Measurements from ENCODE around the gene COBLL1. TPM values are rescaled to one million over a fixed set of nuclear protein-coding genes. Genes with fewer than 3 reads are reported as not detected.

Gene COBLL1
- total RNA-seq, 1 experiment from 2014 or later, result 3.6 TPM

DNA sequence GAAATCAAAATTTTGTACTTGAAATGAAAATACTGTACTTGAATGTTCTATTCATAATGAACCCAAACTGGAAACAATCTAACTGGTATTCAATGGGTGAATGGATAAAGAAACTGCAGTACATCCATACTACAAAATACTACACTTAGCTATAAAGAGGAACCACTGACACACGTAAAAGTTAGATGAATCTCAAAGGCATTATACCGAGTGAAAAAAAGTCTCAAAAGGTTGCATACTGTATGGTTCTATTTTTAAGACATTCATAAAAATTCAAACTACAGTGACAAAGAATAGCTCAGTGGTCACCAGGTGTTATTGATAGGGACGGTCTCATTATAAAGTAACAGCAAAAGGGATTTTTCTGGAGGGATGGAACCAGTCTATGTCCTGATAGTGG is 41.1 kb downstream of the COBLL1 start:
- H3F3A ChIP-seq (ENCODE audit: low read length, unreplicated experiment), result no peaks in the 10 kb centered on the region
- H3K4me1 ChIP-seq (ENCODE audit: insufficient read depth, low read length), result no peaks in the 10 kb centered on the region
- intact Hi-C loops (cut with micrococcal nuclease), result no loop called here
- H3K9ac ChIP-seq (ENCODE audit: low read length), result no peak overlapping the region
- H3K27me3 ChIP-seq (ENCODE audit: low read length), result no peaks in the 10 kb centered on the region
- no peaks in the 10 kb centered on the region for H3K9me3 ChIP-seq (ENCODE audit: low read length)
- no peak for TF ChIP-seq EZH2phosphoT487 (IDR thresholded peaks at IDR 0.05; ENCODE audit: borderline replicate concordance, low read length)
- TF ChIP-seq, protein P1, sequence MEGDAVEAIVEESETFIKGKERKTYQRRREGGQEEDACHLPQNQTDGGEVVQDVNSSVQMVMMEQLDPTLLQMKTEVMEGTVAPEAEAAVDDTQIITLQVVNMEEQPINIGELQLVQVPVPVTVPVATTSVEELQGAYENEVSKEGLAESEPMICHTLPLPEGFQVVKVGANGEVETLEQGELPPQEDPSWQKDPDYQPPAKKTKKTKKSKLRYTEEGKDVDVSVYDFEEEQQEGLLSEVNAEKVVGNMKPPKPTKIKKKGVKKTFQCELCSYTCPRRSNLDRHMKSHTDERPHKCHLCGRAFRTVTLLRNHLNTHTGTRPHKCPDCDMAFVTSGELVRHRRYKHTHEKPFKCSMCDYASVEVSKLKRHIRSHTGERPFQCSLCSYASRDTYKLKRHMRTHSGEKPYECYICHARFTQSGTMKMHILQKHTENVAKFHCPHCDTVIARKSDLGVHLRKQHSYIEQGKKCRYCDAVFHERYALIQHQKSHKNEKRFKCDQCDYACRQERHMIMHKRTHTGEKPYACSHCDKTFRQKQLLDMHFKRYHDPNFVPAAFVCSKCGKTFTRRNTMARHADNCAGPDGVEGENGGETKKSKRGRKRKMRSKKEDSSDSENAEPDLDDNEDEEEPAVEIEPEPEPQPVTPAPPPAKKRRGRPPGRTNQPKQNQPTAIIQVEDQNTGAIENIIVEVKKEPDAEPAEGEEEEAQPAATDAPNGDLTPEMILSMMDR (conservative IDR thresholded peaks at IDR 0.05; ENCODE audit: low read depth, low read length), result no peak
- TF ChIP-seq EZH2 (IDR thresholded peaks at IDR 0.05; ENCODE audit: low read length, unreplicated experiment), result no peak
- no peak overlapping the region for H3K4me3 ChIP-seq (ENCODE audit: low read length)
- H3K36me3 ChIP-seq (ENCODE audit: low read depth, low read length), result no peaks in the 10 kb centered on the region
- no peaks in the 10 kb centered on the region for H3K9me2 ChIP-seq (replicated peaks; ENCODE audit: low read length)
- H3K4me2 ChIP-seq (ENCODE audit: low read length), result no peak overlapping the region
- POLR2A ChIA-PET (ENCODE audit: unreplicated experiment), result no interaction called here
- CTCF ChIA-PET, result no interaction called here
- no TSS peak for BruUV-seq (replicated peaks)
- DNase-seq (no peak), ATAC-seq (no peak)
- H2AFZ ChIP-seq (ENCODE audit: low read length), result no peak overlapping the region
- no peak overlapping the region for H3K27ac ChIP-seq (ENCODE audit: low read length)
- no peaks in the 10 kb centered on the region for H4K20me1 ChIP-seq (ENCODE audit: low read length)
- H3K79me2 ChIP-seq (ENCODE audit: low read length), result no peaks in the 10 kb centered on the region

- no peak overlapping the region for H3K9ac ChIP-seq (ENCODE audit: low read length)
- DNase-seq (no peak), ATAC-seq (no peak)
- H3K36me3 ChIP-seq (ENCODE audit: low read depth, low read length), result no peaks in the 10 kb centered on the region
- H3K4me3 ChIP-seq (ENCODE audit: low read length), result no peak overlapping the region
- intact Hi-C loops (cut with micrococcal nuclease), result no loop called here
- no peak overlapping the region for H3K4me2 ChIP-seq (ENCODE audit: low read length)
- TF ChIP-seq, protein P1 (conservative IDR thresholded peaks at IDR 0.05; ENCODE audit: low read depth, low read length), result no peak
- TF ChIP-seq EZH2 (IDR thresholded peaks at IDR 0.05; ENCODE audit: low read length, unreplicated experiment) (no peak), EZH2phosphoT487 (IDR thresholded peaks at IDR 0.05; ENCODE audit: borderline replicate concordance, low read length) (no peak)
- no peaks in the 10 kb centered on the region for H3K9me2 ChIP-seq (replicated peaks; ENCODE audit: low read length)
- H3K27me3 ChIP-seq (ENCODE audit: low read length), result no peaks in the 10 kb centered on the region
- H4K20me1 ChIP-seq (ENCODE audit: low read length), result no peaks in the 10 kb centered on the region
- H3K9me3 ChIP-seq (ENCODE audit: low read length), result no peaks in the 10 kb centered on the region
- H3F3A ChIP-seq (ENCODE audit: low read length, unreplicated experiment), result no peaks in the 10 kb centered on the region
- ChIA-PET CTCF (no interaction called here), POLR2A (ENCODE audit: unreplicated experiment) (no interaction called here)
- H2AFZ ChIP-seq (ENCODE audit: low read length), result no peak overlapping the region
- H3K4me1 ChIP-seq (ENCODE audit: insufficient read depth, low read length), result no peaks in the 10 kb centered on the region
- no peak overlapping the region for H3K27ac ChIP-seq (ENCODE audit: low read length)
- H3K79me2 ChIP-seq (ENCODE audit: low read length), result no peaks in the 10 kb centered on the region
- no TSS peak for BruUV-seq (replicated peaks)
Observed at GRCh38 chr2:164797627-164798026, 44.0 kb downstream of the COBLL1 start.

GRCh38 chr2:164796999-164797398 is 44.6 kb downstream of the COBLL1 start:
- Histone ChIP-seq H3K4me1 (ENCODE audit: insufficient read depth, low read length) (no peaks in the 10 kb centered on the region), H3K9me3 (ENCODE audit: low read length) (no peaks in the 10 kb centered on the region), H2AFZ (ENCODE audit: low read length) (no peak overlapping the region), H3K4me3 (ENCODE audit: low read length) (no peak overlapping the region), H3K27ac (ENCODE audit: low read length) (no peak overlapping the region), H3K9ac (ENCODE audit: low read length) (no peak overlapping the region), H3K36me3 (ENCODE audit: low read depth, low read length) (no peaks in the 10 kb centered on the region), H3F3A (ENCODE audit: low read length, unreplicated experiment) (no peaks in the 10 kb centered on the region), H4K20me1 (ENCODE audit: low read length) (no peaks in the 10 kb centered on the region), H3K9me2 (replicated peaks; ENCODE audit: low read length) (no peaks in the 10 kb centered on the region), H3K79me2 (ENCODE audit: low read length) (no peaks in the 10 kb centered on the region), H3K4me2 (ENCODE audit: low read length) (no peak overlapping the region), H3K27me3 (ENCODE audit: low read length) (no peaks in the 10 kb centered on the region)
- no peak for ATAC-seq
- intact Hi-C loops (cut with micrococcal nuclease), result no loop called here
- DNase-seq, result no peak
- no TSS peak for BruUV-seq (replicated peaks)
- ChIA-PET CTCF (no interaction called here), POLR2A (ENCODE audit: unreplicated experiment) (no interaction called here)
- TF ChIP-seq EZH2 (IDR thresholded peaks at IDR 0.05; ENCODE audit: low read length, unreplicated experiment) (no peak), EZH2phosphoT487 (IDR thresholded peaks at IDR 0.05; ENCODE audit: borderline replicate concordance, low read length) (no peak)
- TF ChIP-seq, protein P1 (conservative IDR thresholded peaks at IDR 0.05; ENCODE audit: low read depth, low read length), result no peak

Data from PC-3 (cell line).